Fibroblast of lung (primary cell): ENCODE data around the gene SLC35F3.

Experiments
- CTCF ChIP-seq, 2 donors: IDR thresholded peaks in 1 of 2; conservative IDR thresholded peaks in 1 of 2; 1 replicate in 1 of 2; 2 replicates in 1 of 2; pipeline ENCODE4 v1.5.1; 2011 to 2012; ENCODE audit warnings: low read length in 2 of 2, control low read depth in 1 of 2, inconsistent platforms in 1 of 2, low read depth in 1 of 2, mild to moderate bottlenecking in 1 of 2
- EZH2 ChIP-seq: IDR thresholded peaks from 2 replicates; pipeline ENCODE4 v1.5.1; 2012; ENCODE audit warnings: low read length, control low read depth, mild to moderate bottlenecking; ENCODE audit errors: missing control alignments

- TF ChIP-seq CTCF (conservative IDR thresholded peaks at IDR 0.05 in 1 of 2, IDR thresholded peaks at IDR 0.05 in 1 of 2; ENCODE audit: low read depth in 1 of 2, low read length in 2 of 2) = no peak
- no peak for TF ChIP-seq EZH2
Measured at GRCh38 chr1:234371414-234371813, 466.9 kb downstream of the SLC35F3 start.
